Neural cell (in vitro differentiated cells): ENCODE data around the gene NETO1. TPM values are rescaled to one million over a fixed set of nuclear protein-coding genes. Genes with fewer than 3 reads are reported as not detected.

Source experiments
- H2AFZ ChIP-seq: fragments of 200-600, 300-800 bp; sonication (generic), shearing (Covaris generic); 2 replicates; pipeline ENCODE4 v1.6.0; 2014; ENCODE audit warnings: low read depth, mild to moderate bottlenecking, antibody characterized with exemption, low read length, moderate library complexity
- H3F3A ChIP-seq: fragments of 200-600 bp; shearing (Covaris generic); 2 replicates; pipeline ENCODE4 v1.6.1; 2016; ENCODE audit warnings: mild to moderate bottlenecking, moderate library complexity, mixed read lengths, antibody characterized with exemption, low read length; ENCODE audit not compliant: insufficient read depth, poor library complexity, severe bottlenecking
- H3K27ac ChIP-seq: fragments of 200-600, 300-800 bp; sonication (generic), shearing (Covaris generic); 2 replicates; pipeline ENCODE4 v1.5.1; 2014; ENCODE audit warnings: mild to moderate bottlenecking, low read length, moderate library complexity
- H3K27me3 ChIP-seq: fragments of 300-800, 200-600 bp; sonication (generic), shearing (Covaris generic); 2 replicates; pipeline ENCODE4 v1.6.0; 2014; ENCODE audit warnings: mild to moderate bottlenecking, low read depth, low read length, moderate library complexity; ENCODE audit not compliant: insufficient read depth
- H3K36me3 ChIP-seq: fragments of 300-800, 200-600 bp; sonication (generic), shearing (Covaris generic); 2 replicates; pipeline ENCODE4 v1.5.1; 2014; ENCODE audit warnings: mild to moderate bottlenecking, antibody characterized with exemption, low read length, moderate library complexity; ENCODE audit not compliant: insufficient read depth
- H3K4me2 ChIP-seq: fragments of 300-800, 200-600 bp; sonication (generic), shearing (Covaris generic); 2 replicates; pipeline ENCODE4 v1.6.0; 2014; ENCODE audit warnings: mild to moderate bottlenecking, low read length
- H3K4me3 ChIP-seq: fragments of 300-800, 200-600 bp; sonication (generic), shearing (Covaris generic); 2 replicates; pipeline ENCODE4 v1.5.1; 2014; ENCODE audit warnings: mild to moderate bottlenecking, low read length, moderate library complexity
- H3K79me2 ChIP-seq: fragments of 200-600 bp; shearing (Covaris generic); replicated peaks from 2 replicates; pipeline ENCODE4 v1.6.0; 2014; ENCODE audit warnings: mild to moderate bottlenecking, low read length, moderate library complexity; ENCODE audit not compliant: insufficient read depth
- H3K9ac ChIP-seq: fragments of 300-800, 200-600 bp; sonication (generic), shearing (Covaris generic); 2 replicates; pipeline ENCODE4 v1.6.1; 2016; ENCODE audit warnings: mild to moderate bottlenecking, low read length, mixed read lengths
- H3K9me2 ChIP-seq: fragments of 200-600 bp; shearing (Covaris generic); 2 replicates; pipeline ENCODE4 v1.6.1; 2016; ENCODE audit warnings: mild to moderate bottlenecking, low read length, mixed read lengths; ENCODE audit not compliant: insufficient read depth
- H3K9me3 ChIP-seq: fragments of 200-600, 300-800 bp; sonication (generic), shearing (Covaris generic); 2 replicates; pipeline ENCODE4 v1.6.1; 2016; ENCODE audit warnings: mild to moderate bottlenecking, mixed run types, low read length, moderate library complexity, mixed read lengths
- H4K20me1 ChIP-seq: fragments of 200-600 bp; shearing (Covaris generic); 2 replicates; pipeline ENCODE4 v1.6.1; 2016; ENCODE audit warnings: mild to moderate bottlenecking, mixed run types; ENCODE audit not compliant: insufficient read depth
- EP300 ChIP-seq: fragments of 450-650 bp; conservative IDR thresholded peaks from 2 replicates; pipeline ENCODE4 v1.6.1; 2014; ENCODE audit warnings: antibody characterized with exemption, mild to moderate bottlenecking, moderate library complexity; ENCODE audit not compliant: poor library complexity, severe bottlenecking
- EZH2 ChIP-seq: fragments of 200-600, 300-800 bp; shearing (Covaris generic), sonication (generic); IDR thresholded peaks from 2 replicates; pipeline ENCODE4 v1.6.1; 2014; ENCODE audit warnings: antibody characterized with exemption, low read length, borderline replicate concordance, mild to moderate bottlenecking; ENCODE audit not compliant: insufficient read depth, poor library complexity, severe bottlenecking
- MXI1 ChIP-seq: fragments of 450-650 bp; conservative IDR thresholded peaks from 2 replicates; pipeline ENCODE4 v1.6.1; 2014; ENCODE audit warnings: antibody characterized with exemption, mild to moderate bottlenecking; ENCODE audit not compliant: poor library complexity, severe bottlenecking
- POLR2AphosphoS5 ChIP-seq: IDR thresholded peaks from 2 replicates; pipeline ENCODE4 v1.6.1; 2012
- SMC3 ChIP-seq: fragments of 450-650 bp; conservative IDR thresholded peaks from 2 replicates; pipeline ENCODE4 v1.6.1; 2014; ENCODE audit warnings: antibody characterized with exemption, mild to moderate bottlenecking, moderate library complexity; ENCODE audit not compliant: poor library complexity
- TAF1 ChIP-seq: IDR thresholded peaks from 2 replicates; pipeline ENCODE4 v1.6.1; 2012; ENCODE audit warnings: low read depth
- polyA plus RNA-seq: library from polyadenylated mRNA; depleted of rRNA; stranded (reverse); fragments of >200 nt; gene quantifications from 2 replicates; pipeline ENCODE4 v1.2.3, GENCODE V29; 2014
- TF ChIP-seq, protein P1 (sequence below): IDR thresholded peaks from 2 replicates; pipeline ENCODE4 v1.6.1; 2012; ENCODE audit warnings: borderline replicate concordance
- TF ChIP-seq, protein P2 (sequence below): fragments of 450-650 bp; IDR thresholded peaks from 2 replicates; pipeline ENCODE4 v1.5.1; 2014; ENCODE audit warnings: antibody characterized with exemption, mild to moderate bottlenecking, moderate library complexity; ENCODE audit not compliant: poor library complexity, severe bottlenecking

Gene NETO1
- polyA plus RNA-seq, 1 donor from 2014 or later = 0.45 TPM

DNA sequence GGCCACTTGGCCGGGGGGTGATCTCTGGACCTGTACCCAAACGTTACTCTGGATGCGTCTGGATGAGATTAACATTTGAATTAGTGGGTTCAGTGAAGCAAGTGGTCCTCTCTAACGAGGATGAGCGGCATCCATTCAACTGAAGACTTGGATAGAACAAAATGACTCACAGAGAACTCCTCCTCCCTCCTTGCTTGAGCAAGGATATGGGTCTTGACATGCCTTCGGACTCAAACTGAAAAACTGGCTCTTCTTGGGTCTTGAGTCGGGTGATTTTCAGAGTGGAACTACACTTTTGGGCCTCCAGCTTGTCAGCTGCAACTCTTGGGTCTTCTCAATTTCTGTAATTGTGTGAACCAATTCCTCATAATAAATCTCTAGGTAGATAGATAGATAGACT is 47.2 kb downstream of the NETO1 start:
- Histone ChIP-seq H3K79me2 (no peaks in the 10 kb centered on the region), H3F3A (no peaks in the 10 kb centered on the region), H3K9me2 (no peaks in the 10 kb centered on the region), H3K4me2 (no peak overlapping the region), H3K27me3 (no peaks in the 10 kb centered on the region), H3K9me3 (no peaks in the 10 kb centered on the region), H3K9ac (no peak overlapping the region), H3K36me3 (no peaks in the 10 kb centered on the region), H3K27ac (no peak overlapping the region), H4K20me1 (no peaks in the 10 kb centered on the region), H3K4me3 (no peak overlapping the region), H2AFZ (no peak overlapping the region)
- TF ChIP-seq TAF1 = no peak
- no peak for TF ChIP-seq EP300
- TF ChIP-seq, protein P1, sequence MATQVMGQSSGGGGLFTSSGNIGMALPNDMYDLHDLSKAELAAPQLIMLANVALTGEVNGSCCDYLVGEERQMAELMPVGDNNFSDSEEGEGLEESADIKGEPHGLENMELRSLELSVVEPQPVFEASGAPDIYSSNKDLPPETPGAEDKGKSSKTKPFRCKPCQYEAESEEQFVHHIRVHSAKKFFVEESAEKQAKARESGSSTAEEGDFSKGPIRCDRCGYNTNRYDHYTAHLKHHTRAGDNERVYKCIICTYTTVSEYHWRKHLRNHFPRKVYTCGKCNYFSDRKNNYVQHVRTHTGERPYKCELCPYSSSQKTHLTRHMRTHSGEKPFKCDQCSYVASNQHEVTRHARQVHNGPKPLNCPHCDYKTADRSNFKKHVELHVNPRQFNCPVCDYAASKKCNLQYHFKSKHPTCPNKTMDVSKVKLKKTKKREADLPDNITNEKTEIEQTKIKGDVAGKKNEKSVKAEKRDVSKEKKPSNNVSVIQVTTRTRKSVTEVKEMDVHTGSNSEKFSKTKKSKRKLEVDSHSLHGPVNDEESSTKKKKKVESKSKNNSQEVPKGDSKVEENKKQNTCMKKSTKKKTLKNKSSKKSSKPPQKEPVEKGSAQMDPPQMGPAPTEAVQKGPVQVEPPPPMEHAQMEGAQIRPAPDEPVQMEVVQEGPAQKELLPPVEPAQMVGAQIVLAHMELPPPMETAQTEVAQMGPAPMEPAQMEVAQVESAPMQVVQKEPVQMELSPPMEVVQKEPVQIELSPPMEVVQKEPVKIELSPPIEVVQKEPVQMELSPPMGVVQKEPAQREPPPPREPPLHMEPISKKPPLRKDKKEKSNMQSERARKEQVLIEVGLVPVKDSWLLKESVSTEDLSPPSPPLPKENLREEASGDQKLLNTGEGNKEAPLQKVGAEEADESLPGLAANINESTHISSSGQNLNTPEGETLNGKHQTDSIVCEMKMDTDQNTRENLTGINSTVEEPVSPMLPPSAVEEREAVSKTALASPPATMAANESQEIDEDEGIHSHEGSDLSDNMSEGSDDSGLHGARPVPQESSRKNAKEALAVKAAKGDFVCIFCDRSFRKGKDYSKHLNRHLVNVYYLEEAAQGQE = no peak
- TF ChIP-seq, protein P2, sequence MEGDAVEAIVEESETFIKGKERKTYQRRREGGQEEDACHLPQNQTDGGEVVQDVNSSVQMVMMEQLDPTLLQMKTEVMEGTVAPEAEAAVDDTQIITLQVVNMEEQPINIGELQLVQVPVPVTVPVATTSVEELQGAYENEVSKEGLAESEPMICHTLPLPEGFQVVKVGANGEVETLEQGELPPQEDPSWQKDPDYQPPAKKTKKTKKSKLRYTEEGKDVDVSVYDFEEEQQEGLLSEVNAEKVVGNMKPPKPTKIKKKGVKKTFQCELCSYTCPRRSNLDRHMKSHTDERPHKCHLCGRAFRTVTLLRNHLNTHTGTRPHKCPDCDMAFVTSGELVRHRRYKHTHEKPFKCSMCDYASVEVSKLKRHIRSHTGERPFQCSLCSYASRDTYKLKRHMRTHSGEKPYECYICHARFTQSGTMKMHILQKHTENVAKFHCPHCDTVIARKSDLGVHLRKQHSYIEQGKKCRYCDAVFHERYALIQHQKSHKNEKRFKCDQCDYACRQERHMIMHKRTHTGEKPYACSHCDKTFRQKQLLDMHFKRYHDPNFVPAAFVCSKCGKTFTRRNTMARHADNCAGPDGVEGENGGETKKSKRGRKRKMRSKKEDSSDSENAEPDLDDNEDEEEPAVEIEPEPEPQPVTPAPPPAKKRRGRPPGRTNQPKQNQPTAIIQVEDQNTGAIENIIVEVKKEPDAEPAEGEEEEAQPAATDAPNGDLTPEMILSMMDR = no peak
- TF ChIP-seq SMC3 = no peak
- no peak for TF ChIP-seq POLR2AphosphoS5
- TF ChIP-seq EZH2 = no peak

DNA sequence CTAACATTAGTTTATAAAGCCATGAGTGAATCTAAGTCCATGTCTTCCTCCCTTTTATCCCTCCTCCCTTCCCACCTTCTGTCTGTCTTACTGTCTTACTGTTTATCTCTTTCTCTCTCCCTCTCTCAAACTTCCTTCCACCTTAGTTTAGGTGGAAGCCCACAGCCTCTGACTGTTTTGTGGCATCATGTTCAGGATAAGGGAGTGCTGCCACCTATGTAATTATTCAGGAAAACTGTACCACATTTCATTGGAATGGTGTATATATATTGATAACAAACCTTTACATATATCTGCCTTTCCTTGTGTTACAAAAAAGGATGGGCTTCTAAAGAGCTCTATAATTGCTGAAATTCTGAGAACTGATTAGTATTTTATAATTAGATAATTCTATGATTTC is 48.7 kb downstream of the NETO1 start:
- no peak overlapping the region for H3K4me3 ChIP-seq
- H2AFZ ChIP-seq = no peak overlapping the region
- H3K27me3 ChIP-seq = no peaks in the 10 kb centered on the region
- no peak overlapping the region for H3K4me2 ChIP-seq
- H3K9me3 ChIP-seq = no peaks in the 10 kb centered on the region
- no peaks in the 10 kb centered on the region for H3K36me3 ChIP-seq
- no peak overlapping the region for H3K27ac ChIP-seq
- TF ChIP-seq TAF1 (no peak), SMC3 (no peak), MXI1 (no peak)
- TF ChIP-seq, protein P2 = no peak
- TF ChIP-seq, protein P1 = no peak
- H3K9me2 ChIP-seq = no peaks in the 10 kb centered on the region
- no peaks in the 10 kb centered on the region for H4K20me1 ChIP-seq
- H3K79me2 ChIP-seq = no peaks in the 10 kb centered on the region
- no peak overlapping the region for H3K9ac ChIP-seq
- H3F3A ChIP-seq = no peaks in the 10 kb centered on the region
